Adipose tissue (tissue), 3 donors: ENCODE data around the gene AIMP1. TPM values are rescaled to one million over a fixed set of nuclear protein-coding genes. Genes with fewer than 3 reads are reported as not detected.
"Not testable (repeated sequence)": the region's sequence is repeated elsewhere in the genome, so short reads cannot be mapped to it uniquely, and the experiment has no call there.

Experiments used
- H3K27ac ChIP-seq: one replicate; pipeline ENCODE4 v1.5.1; 2013; ENCODE audit warnings: low read depth, low read length
- WGBS, 3 donors: extraction: QIAGEN DNeasy Blood & Tissue Kit; methylation state at CpG; one replicate each; pipeline ENCODE4 v1.1.7; 2013; 5-methylcytosine and 5-hydroxymethylcytosine counted together
- polyA plus RNA-seq, 3 donors: library from polyadenylated mRNA; stranded (reverse); fragments of 200-250 nt; gene quantifications; one replicate each; pipeline ENCODE4 v1.2.3, GENCODE V29; 2013
- donor health status: healthy with polysubstance abuse.
- donor health status: Bipolar disorder and iron deficiency.
- donor health status: healthy.

AIMP1 gene
- polyA plus RNA-seq, 3 donors = 16.5 to 22.1 (median 18.9) TPM

- no peak overlapping the region for H3K27ac ChIP-seq
These were observed 63.8 kb downstream of the AIMP1 start for GRCh38 chr4:106380179-106380578.

GRCh38 chr4:106384878-106385277, 68.5 kb downstream of the AIMP1 start:
- 92 to 99% (median 96%) methylated on average over 3 of the region's 3 CpGs for WGBS, 3 donors
- H3K27ac ChIP-seq = no peak overlapping the region

- H3K27ac ChIP-seq = no peak overlapping the region
- 80 to 86% (median 85%) methylated on average over 6 of the region's 6 CpGs for WGBS, 3 donors
These were observed 69.6 kb downstream of the AIMP1 start for GRCh38 chr4:106385853-106386393.

- 86 to 88% (median 88%) methylated on average over 2 of the region's 2 CpGs for WGBS, 3 donors
- no peak overlapping the region for H3K27ac ChIP-seq
These were observed 79.2 kb downstream of the AIMP1 start for GRCh38 chr4:106395582-106395981.

- 55 to 75% (median 70%) methylated on average over 2 of the region's 4 CpGs for WGBS, 3 donors
- not testable (repeated sequence) for H3K27ac ChIP-seq
These were observed 82.5 kb downstream of the AIMP1 start for GRCh38 chr4:106398898-106399297.

Other genes starting within 250 kb of the AIMP1 start
- gene TBCK, start 341 bp upstream of the AIMP1 start, polyA plus RNA-seq = 10 to 100 TPM in 1 of 3 donors, 1 to 10 TPM in 2; 6.4 to 14.2 (median 9.2) TPM
- gene GIMD1, start 52.2 kb downstream of the AIMP1 start, polyA plus RNA-seq = not detected